Measurements from ENCODE around the gene IFT20. TPM values are rescaled to one million over a fixed set of nuclear protein-coding genes. Genes with fewer than 3 reads are reported as not detected.

The IFT20 gene
- total and polyA plus RNA-seq, 9 of the 15 experiments (the other 6 are each of a cell fraction or from before 2014, with no cell fraction given): 11.2 to 38.6 (median 20.1) TPM

DNA sequence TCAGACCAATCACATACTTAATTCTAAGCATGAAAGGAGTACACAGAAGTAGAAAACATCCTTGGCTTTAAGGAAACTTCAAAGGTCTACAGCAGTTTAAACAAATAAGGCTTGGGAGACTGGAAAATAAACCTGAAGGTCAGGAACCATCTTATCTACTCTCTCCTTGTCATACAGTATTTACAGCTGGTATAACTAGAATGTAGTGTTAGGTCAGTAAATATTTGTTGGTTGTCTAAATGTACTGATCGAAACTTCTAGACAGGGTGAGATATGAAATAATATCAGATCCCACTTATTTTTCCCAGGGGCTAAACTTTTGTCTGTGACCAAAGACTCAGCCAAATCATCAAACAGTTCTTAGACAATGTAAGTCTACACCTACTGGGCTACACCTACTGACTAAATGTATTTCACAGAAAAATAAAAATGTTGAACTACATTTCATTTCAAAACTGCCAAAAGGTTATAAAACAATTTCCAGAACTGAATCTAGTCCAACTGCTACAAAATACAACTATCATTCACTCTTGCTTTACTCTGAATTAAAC lies 43.4 kb downstream of the IFT20 start (continued):
- TF ChIP-seq, protein P1, sequence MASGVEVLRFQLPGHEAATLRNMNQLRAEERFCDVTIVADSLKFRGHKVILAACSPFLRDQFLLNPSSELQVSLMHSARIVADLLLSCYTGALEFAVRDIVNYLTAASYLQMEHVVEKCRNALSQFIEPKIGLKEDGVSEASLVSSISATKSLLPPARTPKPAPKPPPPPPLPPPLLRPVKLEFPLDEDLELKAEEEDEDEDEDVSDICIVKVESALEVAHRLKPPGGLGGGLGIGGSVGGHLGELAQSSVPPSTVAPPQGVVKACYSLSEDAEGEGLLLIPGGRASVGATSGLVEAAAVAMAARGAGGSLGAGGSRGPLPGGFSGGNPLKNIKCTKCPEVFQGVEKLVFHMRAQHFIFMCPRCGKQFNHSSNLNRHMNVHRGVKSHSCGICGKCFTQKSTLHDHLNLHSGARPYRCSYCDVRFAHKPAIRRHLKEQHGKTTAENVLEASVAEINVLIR (CRISPR knock-in tag; IDR thresholded peaks at IDR 0.05): no peak
- TF ChIP-seq SRSF3 (IDR thresholded peaks at IDR 0.05; ENCODE audit: insufficient read depth, low read length): no peak
- no peak for TF ChIP-seq SETDB1 (IDR thresholded peaks at IDR 0.05; ENCODE audit: low read length)
- no peak for TF ChIP-seq GATAD2B (IDR thresholded peaks at IDR 0.05; ENCODE audit: borderline replicate concordance)
- TF ChIP-seq ASH1L (IDR thresholded peaks at IDR 0.05; ENCODE audit: borderline replicate concordance, low read depth, partially characterized antibody): no peak

DNA sequence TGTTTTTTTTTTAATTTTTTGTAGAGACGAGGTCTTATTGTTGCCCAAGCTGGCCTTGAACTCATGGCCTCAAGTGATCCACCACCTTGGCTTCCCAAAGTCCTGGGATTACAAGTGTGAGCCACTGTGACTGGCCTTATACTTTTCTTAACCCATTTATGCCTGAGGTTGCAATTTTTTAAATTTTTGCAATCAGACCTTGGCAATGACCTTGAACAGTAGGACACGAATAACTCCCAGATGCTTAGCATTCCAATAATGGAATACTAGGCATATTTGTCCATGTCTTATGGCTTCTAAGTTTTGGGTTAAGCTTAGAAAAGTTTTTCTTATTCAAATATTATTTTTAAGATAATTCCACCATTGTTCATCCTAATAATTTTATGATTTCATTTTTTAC lies 44.6 kb downstream of the IFT20 start:
- no TSS peak for BruUV-seq (replicated peaks)
- no peak overlapping the region for H3K4me2 ChIP-seq (ENCODE audit: insufficient read depth, low read length)
- H3K36me3 ChIP-seq (ENCODE audit: control insufficient read depth, insufficient read depth, low read length): no peaks in the 10 kb centered on the region
- no peaks in the 10 kb centered on the region for H3K9me3 ChIP-seq (replicated peaks; ENCODE audit: control insufficient read depth, insufficient read depth, low read depth, low read length)
- DNase-seq (ENCODE audit: extremely low read depth in 1 of 4, low spot score in 3 of 4) (no peak), FAIRE-seq (no peak), ATAC-seq (no peak)
- H3K79me2 ChIP-seq (ENCODE audit: control insufficient read depth, insufficient read depth, low read length): no peaks in the 10 kb centered on the region
- POLR2A ChIA-PET: interaction anchor here (1.0 kb wide), 1 partner anchor 41 kb away, joined by 3 read pairs; no protein-coding TSS in a partner anchor
- CTCF ChIA-PET (ENCODE audit: low intra/inter-chr PET ratio): no interaction called here
- H3K9ac ChIP-seq (ENCODE audit: insufficient read depth in 1 of 2, low read depth in 2 of 2, low read length in 2 of 2): no peak overlapping the region
- H4K20me1 ChIP-seq (replicated peaks; ENCODE audit: control insufficient read depth, insufficient read depth, low read length): no peaks in the 10 kb centered on the region
- intact Hi-C loops (cut with micrococcal nuclease): no loop called here
- no peaks in the 10 kb centered on the region for H3K27me3 ChIP-seq (ENCODE audit: control insufficient read depth in 2 of 2, insufficient read depth in 2 of 2, low read length in 2 of 2)
- H2AFZ ChIP-seq (ENCODE audit: low read depth, low read length): no peak overlapping the region
- H3K9me1 ChIP-seq (ENCODE audit: control insufficient read depth, insufficient read depth, low read length): no peaks in the 10 kb centered on the region
- 39% methylated on average over 2 of the region's 2 CpGs for WGBS (ENCODE audit: insufficient coverage, low coverage, missing lambda C conversion rate)
- no peak overlapping the region for H3K4me3 ChIP-seq
- in situ Hi-C loops (cut with MboI): no loop called here
- no peaks in the 10 kb centered on the region for H3K4me1 ChIP-seq (replicated peaks in 1 of 2; ENCODE audit: control insufficient read depth in 2 of 2, insufficient read depth in 2 of 2, low read length in 2 of 2)
- no peak overlapping the region for H3K27ac ChIP-seq (ENCODE audit: extremely low read depth, low read depth, low read length)
- TF ChIP-seq, protein P2, sequence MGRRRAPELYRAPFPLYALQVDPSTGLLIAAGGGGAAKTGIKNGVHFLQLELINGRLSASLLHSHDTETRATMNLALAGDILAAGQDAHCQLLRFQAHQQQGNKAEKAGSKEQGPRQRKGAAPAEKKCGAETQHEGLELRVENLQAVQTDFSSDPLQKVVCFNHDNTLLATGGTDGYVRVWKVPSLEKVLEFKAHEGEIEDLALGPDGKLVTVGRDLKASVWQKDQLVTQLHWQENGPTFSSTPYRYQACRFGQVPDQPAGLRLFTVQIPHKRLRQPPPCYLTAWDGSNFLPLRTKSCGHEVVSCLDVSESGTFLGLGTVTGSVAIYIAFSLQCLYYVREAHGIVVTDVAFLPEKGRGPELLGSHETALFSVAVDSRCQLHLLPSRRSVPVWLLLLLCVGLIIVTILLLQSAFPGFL (CRISPR knock-in tag; IDR thresholded peaks at IDR 0.05): no peak
- no peak for TF ChIP-seq PHTF2 (CRISPR knock-in tag; IDR thresholded peaks at IDR 0.05)
- TF ChIP-seq, protein P3, sequence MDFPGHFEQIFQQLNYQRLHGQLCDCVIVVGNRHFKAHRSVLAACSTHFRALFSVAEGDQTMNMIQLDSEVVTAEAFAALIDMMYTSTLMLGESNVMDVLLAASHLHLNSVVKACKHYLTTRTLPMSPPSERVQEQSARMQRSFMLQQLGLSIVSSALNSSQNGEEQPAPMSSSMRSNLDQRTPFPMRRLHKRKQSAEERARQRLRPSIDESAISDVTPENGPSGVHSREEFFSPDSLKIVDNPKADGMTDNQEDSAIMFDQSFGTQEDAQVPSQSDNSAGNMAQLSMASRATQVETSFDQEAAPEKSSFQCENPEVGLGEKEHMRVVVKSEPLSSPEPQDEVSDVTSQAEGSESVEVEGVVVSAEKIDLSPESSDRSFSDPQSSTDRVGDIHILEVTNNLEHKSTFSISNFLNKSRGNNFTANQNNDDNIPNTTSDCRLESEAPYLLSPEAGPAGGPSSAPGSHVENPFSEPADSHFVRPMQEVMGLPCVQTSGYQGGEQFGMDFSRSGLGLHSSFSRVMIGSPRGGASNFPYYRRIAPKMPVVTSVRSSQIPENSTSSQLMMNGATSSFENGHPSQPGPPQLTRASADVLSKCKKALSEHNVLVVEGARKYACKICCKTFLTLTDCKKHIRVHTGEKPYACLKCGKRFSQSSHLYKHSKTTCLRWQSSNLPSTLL (IDR thresholded peaks at IDR 0.05): no peak

Data from K562 (cell line).